ENCODE measurements around the gene SPACA7. TPM values are rescaled to one million over a fixed set of nuclear protein-coding genes. Genes with fewer than 3 reads are reported as not detected.

The SPACA7 gene
- total RNA-seq, 1 donor from 2014 or later: not detected

DNA sequence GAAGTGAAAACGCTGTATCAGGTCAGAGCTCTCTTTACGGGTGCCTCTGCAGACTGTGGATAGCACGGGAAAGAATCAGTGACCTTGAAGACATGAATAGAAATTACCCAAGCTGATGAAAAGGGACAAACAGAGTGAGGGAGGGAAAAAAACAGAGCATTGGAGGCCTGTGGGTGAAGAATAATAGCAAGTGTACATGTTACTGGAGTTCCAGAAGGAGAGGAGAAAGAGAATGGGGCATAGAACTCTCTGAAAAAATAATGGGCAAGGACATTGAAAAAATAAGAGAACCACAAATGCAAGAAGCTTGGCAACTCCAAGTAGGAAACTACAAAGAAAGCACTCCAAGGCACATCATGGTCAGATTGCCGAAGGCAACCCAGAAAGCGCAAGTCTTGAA is 86.3 kb downstream of the SPACA7 start:
- no peaks in the 10 kb centered on the region for H3K4me1 Mint-ChIP-seq
- DNase-seq (ENCODE audit: low spot score in 2 of 2, unreplicated experiment in 2 of 2): no peak
- no peak for TF ChIP-seq CTCF (IDR thresholded peaks at IDR 0.05; ENCODE audit: unreplicated experiment)
- peaks cover 31% of the 10 kb centered on the region for H3K9me3 Mint-ChIP-seq
- H3K36me3 Mint-ChIP-seq: no peaks in the 10 kb centered on the region
- H3K4me3 Mint-ChIP-seq: no peak overlapping the region
- H3K27ac Mint-ChIP-seq: no peak overlapping the region
- H3K27me3 Mint-ChIP-seq (ENCODE audit: low read depth): no peaks in the 10 kb centered on the region

GRCh38 chr13:112464720-112465119 is 88.6 kb downstream of the SPACA7 start:
- no peak for TF ChIP-seq CTCF (IDR thresholded peaks at IDR 0.05; ENCODE audit: unreplicated experiment)

GRCh38 chr13:112465251-112466131 is 89.3 kb downstream of the SPACA7 start:
- no peak for TF ChIP-seq CTCF (IDR thresholded peaks at IDR 0.05; ENCODE audit: unreplicated experiment)
- H3K27ac Mint-ChIP-seq: no peak overlapping the region
- no peaks in the 10 kb centered on the region for H3K4me1 Mint-ChIP-seq
- H3K36me3 Mint-ChIP-seq: no peaks in the 10 kb centered on the region
- H3K27me3 Mint-ChIP-seq (ENCODE audit: low read depth): no peaks in the 10 kb centered on the region
- peaks cover 12% of the 10 kb centered on the region for H3K9me3 Mint-ChIP-seq
- DNase-seq (ENCODE audit: low spot score in 2 of 2, unreplicated experiment in 2 of 2): no peak
- no peak overlapping the region for H3K4me3 Mint-ChIP-seq

More at GRCh38 chr13:112464720-112465119, 88.6 kb downstream of the SPACA7 start:
- no peak overlapping the region for H3K27ac Mint-ChIP-seq
- H3K36me3 Mint-ChIP-seq: no peaks in the 10 kb centered on the region
- H3K27me3 Mint-ChIP-seq (ENCODE audit: low read depth): no peaks in the 10 kb centered on the region
- DNase-seq (ENCODE audit: low spot score in 2 of 2, unreplicated experiment in 2 of 2): no peak
- H3K4me3 Mint-ChIP-seq: no peak overlapping the region
- H3K4me1 Mint-ChIP-seq: no peaks in the 10 kb centered on the region
- peaks cover 18% of the 10 kb centered on the region for H3K9me3 Mint-ChIP-seq

GRCh38 chr13:112466132-112467058 is 90.2 kb downstream of the SPACA7 start:
- H3K9me3 Mint-ChIP-seq: peaks cover 18% of the 10 kb centered on the region
- no peaks in the 10 kb centered on the region for H3K27me3 Mint-ChIP-seq (ENCODE audit: low read depth)
- DNase-seq (ENCODE audit: low spot score in 2 of 2, unreplicated experiment in 2 of 2): no peak
- TF ChIP-seq CTCF (IDR thresholded peaks at IDR 0.05; ENCODE audit: unreplicated experiment): no peak
- H3K27ac Mint-ChIP-seq: no peak overlapping the region
- H3K4me3 Mint-ChIP-seq: no peak overlapping the region
- no peaks in the 10 kb centered on the region for H3K4me1 Mint-ChIP-seq
- no peaks in the 10 kb centered on the region for H3K36me3 Mint-ChIP-seq

DNA sequence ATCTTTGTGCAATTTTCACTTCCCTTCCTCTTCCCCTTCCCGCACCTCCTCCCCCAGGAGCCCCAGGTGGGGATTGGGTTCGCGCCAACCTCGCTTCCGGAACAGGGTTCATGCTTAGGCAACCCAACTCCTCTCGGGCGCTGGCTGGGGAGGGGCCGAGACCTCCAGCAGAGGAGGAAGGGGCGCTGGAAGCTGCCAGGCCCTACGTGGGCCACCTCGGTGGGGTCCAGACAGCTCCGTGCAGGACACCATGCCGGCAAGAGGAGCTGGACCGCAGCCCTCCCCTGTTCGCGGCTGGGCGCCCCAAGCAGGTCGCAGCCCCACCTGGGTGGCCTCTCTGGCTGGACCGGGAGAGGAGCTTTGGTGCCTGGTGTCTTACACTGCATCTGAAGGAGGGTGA is 91.1 kb downstream of the SPACA7 start:
- no peaks in the 10 kb centered on the region for H3K4me1 Mint-ChIP-seq
- H3K4me3 Mint-ChIP-seq: no peak overlapping the region
- H3K27me3 Mint-ChIP-seq (ENCODE audit: low read depth): no peaks in the 10 kb centered on the region
- no peak for DNase-seq (ENCODE audit: low spot score in 2 of 2, unreplicated experiment in 2 of 2)
- H3K9me3 Mint-ChIP-seq: peaks cover 18% of the 10 kb centered on the region
- no peak for TF ChIP-seq CTCF (IDR thresholded peaks at IDR 0.05; ENCODE audit: unreplicated experiment)
- no peak overlapping the region for H3K27ac Mint-ChIP-seq
- no peaks in the 10 kb centered on the region for H3K36me3 Mint-ChIP-seq
